SH-SY5Y (cell line): ENCODE measurements around the gene NOVA2.

ENCODE experiments used
- GATA2 ChIP-seq: IDR thresholded peaks from 2 replicates; pipeline ENCODE4 v1.6.1; 2011; ENCODE audit warnings: mild to moderate bottlenecking, low read depth, low read length
- GATA3 ChIP-seq: IDR thresholded peaks from 2 replicates; pipeline ENCODE4 v1.6.1; 2011; ENCODE audit warnings: low read depth, mild to moderate bottlenecking, low read length, moderate library complexity

NOVA2 gene

DNA sequence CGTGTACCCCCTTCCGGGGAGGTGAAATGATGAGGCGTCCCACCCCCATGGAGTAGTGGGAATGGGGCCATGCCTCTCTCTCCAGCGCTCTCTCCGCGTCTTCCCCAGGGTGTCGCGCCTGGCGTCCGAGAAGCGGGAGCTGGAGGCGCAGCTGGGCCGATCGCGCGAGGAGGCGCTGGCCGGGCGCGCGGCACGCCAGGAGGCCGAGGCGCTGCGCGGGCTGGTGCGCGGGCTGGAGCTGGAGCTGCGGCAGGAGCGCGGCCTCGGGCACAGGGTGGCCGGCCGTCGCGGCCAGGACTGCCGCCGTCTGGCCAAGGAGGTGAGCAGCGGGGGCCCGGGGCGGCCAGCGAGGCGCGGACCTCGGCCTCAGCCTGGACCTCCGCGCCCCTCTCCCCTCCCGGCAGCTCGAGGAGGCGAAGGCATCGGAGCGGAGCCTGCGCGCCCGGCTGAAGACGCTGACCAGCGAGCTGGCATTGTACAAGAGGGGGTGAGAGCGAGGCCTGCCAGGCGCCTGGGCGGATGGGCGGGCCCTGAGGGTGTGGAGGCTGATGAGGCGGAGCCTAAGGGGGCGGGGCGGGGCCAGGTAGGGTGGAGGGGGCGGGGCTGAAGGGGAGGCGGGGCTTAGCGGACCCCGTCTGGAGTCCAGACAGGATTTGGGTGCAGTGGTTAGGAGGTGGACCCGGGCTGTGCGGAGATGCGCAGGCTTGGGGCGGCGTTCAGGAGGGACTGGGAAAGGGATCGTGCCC lies 41.4 kb upstream of the NOVA2 start:
- TF ChIP-seq GATA2 (no peak), GATA3 (no peak)

DNA sequence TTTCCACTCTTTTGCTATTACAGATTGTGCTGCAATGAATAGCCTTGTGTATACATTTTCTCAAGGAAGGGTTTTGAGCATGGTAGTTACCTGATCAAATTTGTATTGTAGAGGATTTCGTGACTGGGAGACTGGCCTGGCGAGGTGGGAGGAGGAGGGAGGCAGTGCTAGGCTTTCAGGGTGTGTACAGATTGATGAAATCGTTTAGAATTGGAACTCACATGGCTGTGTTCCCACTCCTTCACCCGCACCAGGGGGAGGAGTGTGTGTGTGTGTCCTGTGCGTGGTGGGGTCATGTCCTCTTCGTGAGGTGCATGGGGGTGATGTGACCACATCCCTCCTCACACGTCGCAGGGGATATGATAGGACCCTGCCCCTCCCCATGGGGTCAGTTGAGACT lies 40.9 kb upstream of the NOVA2 start:
- TF ChIP-seq GATA2 (no peak), GATA3 (no peak)

- TF ChIP-seq GATA3 (no peak), GATA2 (no peak)
Observed at GRCh38 chr19:46009530-46010510, 36.2 kb upstream of the NOVA2 start.

DNA sequence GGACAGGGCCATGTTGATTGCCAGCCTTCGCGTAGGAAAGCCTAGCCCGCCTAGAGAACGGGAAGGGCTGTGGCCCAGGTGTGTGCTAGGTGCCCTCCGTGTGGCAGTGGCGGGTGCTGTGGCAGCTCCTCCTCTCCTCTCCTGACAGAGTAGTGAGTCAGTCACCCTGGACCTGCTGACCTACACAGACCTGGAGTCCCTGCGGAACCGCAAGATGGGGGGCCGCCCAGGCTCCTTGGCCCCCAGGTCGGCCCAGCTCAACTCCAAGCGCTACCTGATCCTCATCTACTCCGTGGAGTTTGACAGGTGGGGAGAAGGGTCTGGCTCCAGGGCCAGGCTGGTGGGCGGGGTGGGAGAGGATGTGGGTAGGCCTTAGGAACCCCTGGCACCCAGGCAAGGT lies 32.7 kb upstream of the NOVA2 start:
- TF ChIP-seq GATA2, result no peak
- TF ChIP-seq GATA3, result no peak

GRCh38 chr19:46002678-46003275 lies 29.1 kb upstream of the NOVA2 start:
- TF ChIP-seq GATA2, result no peak
- TF ChIP-seq GATA3, result no peak

- TF ChIP-seq GATA3 (no peak), GATA2 (no peak)
Observed at GRCh38 chr19:46000491-46001246, 27.0 kb upstream of the NOVA2 start.

DNA sequence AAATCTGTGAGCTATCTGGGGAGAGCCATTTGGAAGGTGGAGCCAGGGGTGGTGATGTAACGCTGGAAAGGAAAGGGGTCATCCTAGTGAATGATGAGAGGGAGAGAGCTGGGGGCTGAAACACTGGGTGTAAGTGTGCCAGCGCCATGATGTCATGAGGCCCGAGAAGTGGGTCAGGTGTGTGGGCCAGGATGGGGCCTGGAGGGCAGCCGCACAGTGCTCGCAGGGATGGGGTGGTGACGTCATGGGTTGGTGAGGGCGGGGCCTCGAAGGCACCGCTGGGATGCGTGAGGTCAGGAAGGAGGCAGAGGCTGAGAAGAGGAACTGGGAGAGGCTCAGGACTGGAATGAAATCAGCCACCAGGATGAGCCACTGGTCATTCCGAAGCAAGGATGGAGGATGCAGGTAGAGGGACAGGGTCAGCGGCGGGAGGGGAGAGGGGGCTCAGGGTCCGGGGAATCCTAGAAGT lies 26.0 kb upstream of the NOVA2 start:
- TF ChIP-seq GATA2 (no peak), GATA3 (no peak)

GRCh38 chr19:45998834-45999233 lies 25.2 kb upstream of the NOVA2 start:
- TF ChIP-seq GATA2 (no peak), GATA3 (no peak)

- TF ChIP-seq GATA2 (no peak), GATA3 (no peak)
Observed at GRCh38 chr19:45996933-45997332, 23.3 kb upstream of the NOVA2 start.

- TF ChIP-seq GATA3 (no peak), GATA2 (no peak)
Observed at GRCh38 chr19:45995715-45996385, 22.2 kb upstream of the NOVA2 start.

GRCh38 chr19:45994998-45995714 lies 21.5 kb upstream of the NOVA2 start, which contains the start of gene CCDC61:
Gene CCDC61, plus strand, starts transcription at chr19:45995467. Its CDS starts 7,552 bp downstream, at chr19:46003019.
- TF ChIP-seq GATA2 (no peak), GATA3 (no peak)

DNA sequence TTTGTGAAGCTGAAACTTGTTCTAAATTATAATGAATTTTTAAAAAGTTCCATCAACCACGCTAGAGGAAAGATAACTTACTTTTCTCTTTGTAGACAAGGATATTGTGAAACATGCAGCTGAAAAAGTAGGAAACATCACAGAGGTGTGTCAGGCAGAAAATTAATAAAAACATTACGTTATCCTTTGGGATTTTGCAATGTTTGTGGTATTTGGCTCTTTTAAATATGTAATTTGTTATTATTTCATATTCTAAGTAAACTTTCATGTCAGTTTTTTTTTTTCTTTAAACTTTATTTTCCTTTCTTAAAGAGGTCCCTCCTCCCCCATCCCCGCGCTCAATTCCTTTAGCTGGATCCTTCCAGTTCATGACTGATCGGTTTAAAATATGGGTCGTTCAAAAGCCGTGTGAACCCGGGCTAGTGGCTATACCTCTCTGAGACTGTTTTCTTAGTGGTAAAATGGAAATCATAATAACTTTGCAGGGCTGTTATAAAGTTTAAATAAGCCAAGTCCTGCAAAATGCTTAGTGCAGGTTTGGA lies 20.9 kb upstream of the NOVA2 start:
- no peak for TF ChIP-seq GATA2
- TF ChIP-seq GATA3, result no peak
